Stomach (tissue), 4 donors: ENCODE measurements around the gene PHF2.

ENCODE experiments used
- CTCF ChIP-seq, 7 experiments: fragments of 450-650 bp in 4 of 7; fragments of 200-600 bp in 3 of 7; sonication (generic) in 3 of 7; IDR thresholded peaks; one replicate each; pipeline ENCODE4 v1.5.1; 2016 to 2019; ENCODE audit warnings: antibody characterized with exemption in 7 of 7, control low read depth in 2 of 7, mild to moderate bottlenecking in 1 of 7
- POLR2A ChIP-seq, 4 donors: fragments of 450-650 bp; IDR thresholded peaks; one replicate each; pipeline ENCODE4 v1.6.1; 2016; ENCODE audit warnings: antibody characterized with exemption in 4 of 4, control low read depth in 2 of 4, mild to moderate bottlenecking in 1 of 4, moderate library complexity in 1 of 4
- POLR2AphosphoS5 ChIP-seq, 3 donors: sonication (generic); formaldehyde crosslinking; IDR thresholded peaks; one replicate each; pipeline ENCODE4 v1.6.1; 2016; ENCODE audit warnings: antibody characterized with exemption in 3 of 3

- TF ChIP-seq POLR2AphosphoS5 (IDR thresholded peaks at IDR 0.05), result no peak
- no peak for TF ChIP-seq CTCF (IDR thresholded peaks at IDR 0.05)
- TF ChIP-seq POLR2A (IDR thresholded peaks at IDR 0.05), result no peak
These were observed 110.5 kb downstream of the PHF2 start for GRCh38 chr9:93686880-93687236.
